Smooth muscle cell (in vitro differentiated cells): Measurements from ENCODE around the gene IFIT2. TPM values are rescaled to one million over a fixed set of nuclear protein-coding genes. Genes with fewer than 3 reads are reported as not detected.

Source experiments
- polyA plus RNA-seq: library from polyadenylated mRNA; unstranded; fragments of >200 nt; fragmentation: Nextera tagmentation; extraction: Ambion mirVana; gene quantifications from 2 replicates; pipeline ENCODE4 v1.2.1, GENCODE V29; 2016
- total RNA-seq: library from RNA; depleted of rRNA; stranded (reverse); fragments of >200 nt; gene quantifications from 2 replicates; pipeline ENCODE4 v1.2.3, GENCODE V29; 2014

The IFIT2 gene
- total and polyA plus RNA-seq, 2 experiments from 2014 or later = 0.27 to 1.5 TPM

Other genes starting within 250 kb of the IFIT2 start
- gene CH25H, start 94.7 kb upstream of the IFIT2 start, total RNA-seq = not detected in 2 replicates
- gene CH25H, start 94.7 kb upstream of the IFIT2 start, polyA plus RNA-seq = 0.38 TPM in 1 of 2 replicates, not detected in the other
- gene LIPA, start 50.3 kb upstream of the IFIT2 start, total RNA-seq = 27.1 and 33.0 TPM in 2 replicates
- gene LIPA, start 50.3 kb upstream of the IFIT2 start, polyA plus RNA-seq = 22.9 and 34.4 TPM in 2 replicates
- gene IFIT3, start 26.0 kb downstream of the IFIT2 start, total RNA-seq = 1.2 and 2.1 TPM in 2 replicates
- gene IFIT3, start 26.0 kb downstream of the IFIT2 start, polyA plus RNA-seq = 1.7 and 4.6 TPM in 2 replicates
- gene IFIT1B, start 76.0 kb downstream of the IFIT2 start, total RNA-seq = not detected in 2 replicates
- gene IFIT1B, start 76.0 kb downstream of the IFIT2 start, polyA plus RNA-seq = not detected in 2 replicates
- gene IFIT1, start 90.6 kb downstream of the IFIT2 start, total RNA-seq = 0.36 and 1.2 TPM in 2 replicates
- 0.79 and 1.8 TPM in 2 replicates for gene IFIT1, start 90.6 kb downstream of the IFIT2 start, polyA plus RNA-seq
- 5.7 and 7.7 TPM in 2 replicates for gene IFIT5, start 112.5 kb downstream of the IFIT2 start, total RNA-seq
- gene IFIT5, start 112.5 kb downstream of the IFIT2 start, polyA plus RNA-seq = 2.2 and 4.9 TPM in 2 replicates
- gene SLC16A12, start 233.5 kb downstream of the IFIT2 start, total RNA-seq = not detected in 2 replicates
- gene SLC16A12, start 233.5 kb downstream of the IFIT2 start, polyA plus RNA-seq = not detected in 2 replicates